Lower leg skin (tissue), 4 donors: Measurements from ENCODE around the gene CDRT4. TPM values are rescaled to one million over a fixed set of nuclear protein-coding genes. Genes with fewer than 3 reads are reported as not detected.
A peak's percentile ranks its signal among the peaks of the same experiment; 100 is the strongest.
"Not testable (repeated sequence)": the region's sequence is repeated elsewhere in the genome, so short reads cannot be mapped to it uniquely, and the experiment has no call there.

Experiments
- DNase-seq, 2 donors: peaks; one replicate each; pipeline ENCODE4 v3.0.0-alpha.2; 2019; ENCODE audit warnings: low spot score in 2 of 2
- H3K4me3 ChIP-seq: fragments of 200-600 bp; sonication (generic); 2 replicates; pipeline ENCODE4 v1.5.1; 2017; ENCODE audit warnings: mild to moderate bottlenecking, low read depth; ENCODE audit not compliant: poor library complexity, severe bottlenecking
- POLR2A ChIP-seq, 2 donors: fragments of 450-650 bp; IDR thresholded peaks; one replicate each; pipeline ENCODE4 v1.6.1; 2016 to 2017; ENCODE audit warnings: antibody characterized with exemption in 2 of 2, mild to moderate bottlenecking in 1 of 2, moderate library complexity in 1 of 2
- WGBS, 2 donors: methylation state at CpG; one replicate each; pipeline ENCODE4 v1.1.5; 2018; 5-methylcytosine and 5-hydroxymethylcytosine counted together
- intact Hi-C: fragments of 100-400 bp; cut with DNase I; formaldehyde crosslinking; loops from one replicate; pipeline ENCODE4 v1.15.0; 2023; ENCODE audit warnings: low total_unique reads
- total RNA-seq, 4 donors: library from RNA; depleted of rRNA; stranded (reverse); fragments of >200 nt; gene quantifications; one replicate each; pipeline ENCODE4 v1.1.0, GENCODE V29; 2016
- TF ChIP-seq, protein P1 (sequence below), 3 donors: fragments of 450-650 bp; IDR thresholded peaks; one replicate each; pipeline ENCODE4 v1.5.1; 2016; ENCODE audit warnings: antibody characterized with exemption in 3 of 3, mild to moderate bottlenecking in 3 of 3, moderate library complexity in 2 of 3

The CDRT4 gene
- total RNA-seq, 4 donors from 2014 or later: 0.52 to 4.0 (median 3.8) TPM; not detected in 1

DNA sequence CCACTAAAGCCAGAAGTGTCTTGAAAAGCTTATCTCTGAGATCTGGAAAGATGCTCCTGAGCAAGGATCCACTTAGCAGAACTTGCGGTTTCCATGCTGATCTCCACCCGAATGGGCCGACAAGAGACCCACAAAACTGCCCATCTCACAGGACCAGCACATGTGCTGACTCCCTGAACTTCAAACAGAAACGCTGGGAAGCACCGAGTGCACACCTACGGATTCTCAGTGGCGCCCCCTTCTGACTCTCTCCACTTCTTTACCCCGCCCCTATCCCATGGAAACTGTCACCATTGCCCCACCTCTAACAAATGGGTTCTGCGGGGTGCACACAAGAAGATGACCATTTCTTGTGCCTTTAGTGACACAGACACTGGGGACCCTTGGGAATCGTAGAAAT, 21.4 kb downstream of the CDRT4 start:
- intact Hi-C loops: no loop called here
- no peak overlapping the region for H3K4me3 ChIP-seq
- 79 to 84% methylated on average over 10 of the region's 10 CpGs for WGBS, 2 donors
- TF ChIP-seq, protein P1, sequence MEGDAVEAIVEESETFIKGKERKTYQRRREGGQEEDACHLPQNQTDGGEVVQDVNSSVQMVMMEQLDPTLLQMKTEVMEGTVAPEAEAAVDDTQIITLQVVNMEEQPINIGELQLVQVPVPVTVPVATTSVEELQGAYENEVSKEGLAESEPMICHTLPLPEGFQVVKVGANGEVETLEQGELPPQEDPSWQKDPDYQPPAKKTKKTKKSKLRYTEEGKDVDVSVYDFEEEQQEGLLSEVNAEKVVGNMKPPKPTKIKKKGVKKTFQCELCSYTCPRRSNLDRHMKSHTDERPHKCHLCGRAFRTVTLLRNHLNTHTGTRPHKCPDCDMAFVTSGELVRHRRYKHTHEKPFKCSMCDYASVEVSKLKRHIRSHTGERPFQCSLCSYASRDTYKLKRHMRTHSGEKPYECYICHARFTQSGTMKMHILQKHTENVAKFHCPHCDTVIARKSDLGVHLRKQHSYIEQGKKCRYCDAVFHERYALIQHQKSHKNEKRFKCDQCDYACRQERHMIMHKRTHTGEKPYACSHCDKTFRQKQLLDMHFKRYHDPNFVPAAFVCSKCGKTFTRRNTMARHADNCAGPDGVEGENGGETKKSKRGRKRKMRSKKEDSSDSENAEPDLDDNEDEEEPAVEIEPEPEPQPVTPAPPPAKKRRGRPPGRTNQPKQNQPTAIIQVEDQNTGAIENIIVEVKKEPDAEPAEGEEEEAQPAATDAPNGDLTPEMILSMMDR (IDR thresholded peaks at IDR 0.05): no peak
- TF ChIP-seq POLR2A (IDR thresholded peaks at IDR 0.05): no peak
- DNase-seq: no peak

DNA sequence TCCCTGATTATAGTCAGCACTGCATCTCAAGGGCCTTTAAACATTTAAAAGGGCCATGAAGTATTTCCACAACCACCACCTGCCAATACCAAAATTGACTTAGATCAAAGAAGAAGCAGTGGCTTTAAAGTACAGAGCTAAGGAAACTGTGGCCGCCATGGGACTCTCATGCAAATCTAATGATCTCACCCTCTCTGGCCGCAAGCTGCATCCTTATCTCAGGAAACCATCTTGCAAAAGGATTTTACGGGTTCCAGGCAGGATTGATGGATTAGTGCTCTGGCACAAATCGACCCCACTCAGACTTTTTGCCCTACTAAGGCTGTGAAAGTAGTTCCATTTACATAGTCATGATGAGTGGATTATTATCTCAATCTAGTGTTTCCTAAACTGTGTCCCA, 22.6 kb downstream of the CDRT4 start:
- 42 to 50% methylated on average over 4 of the region's 4 CpGs for WGBS, 2 donors
- no peak overlapping the region for H3K4me3 ChIP-seq
- DNase-seq: peak in 1 of 2 donors; percentile 32
- TF ChIP-seq POLR2A (IDR thresholded peaks at IDR 0.05): no peak
- TF ChIP-seq, protein P1 (IDR thresholded peaks at IDR 0.05): no peak
- intact Hi-C loops: no loop called here

DNA sequence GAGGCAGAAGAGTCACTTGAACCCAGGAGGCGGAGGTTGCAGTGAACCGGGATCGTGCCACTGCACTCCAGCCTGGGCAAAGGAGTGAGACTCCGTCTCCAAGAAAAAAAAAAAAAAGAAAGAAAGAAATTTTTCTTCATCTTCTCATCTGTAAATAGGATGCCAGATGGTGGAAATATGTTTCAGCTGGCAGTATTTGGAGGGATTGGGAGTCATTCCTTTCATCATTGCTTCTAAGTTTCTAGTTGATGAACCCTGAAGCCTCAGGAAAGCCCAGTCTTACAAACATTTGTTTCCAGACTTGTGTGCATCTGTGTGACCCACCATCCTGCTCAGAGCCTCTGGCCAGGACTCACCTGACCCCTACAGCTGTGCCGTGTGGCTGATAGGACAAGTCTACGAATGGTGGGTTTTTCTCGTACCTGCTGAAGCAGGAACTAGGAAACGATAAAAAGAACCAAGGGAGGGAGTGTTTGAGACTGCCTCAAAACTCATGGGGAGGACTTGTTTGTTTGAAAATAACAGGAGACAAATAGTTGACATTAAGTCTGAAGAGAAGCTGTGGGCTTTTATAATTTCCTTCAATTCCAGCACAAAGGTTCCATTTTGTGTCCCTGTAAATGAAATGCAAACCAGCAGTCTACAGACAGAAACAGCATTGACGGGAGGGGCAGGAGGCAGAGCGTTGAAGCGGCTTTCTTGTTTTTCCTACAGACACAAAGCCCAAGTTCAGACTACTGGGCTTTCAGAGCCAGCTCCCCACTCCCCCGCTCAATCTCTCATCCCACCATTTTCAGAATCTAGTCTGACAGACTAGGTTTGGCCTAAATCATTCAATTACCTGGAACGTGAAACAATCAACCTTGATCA, 24.9 kb downstream of the CDRT4 start:
- 74 to 89% methylated on average over 13 of the region's 13 CpGs for WGBS, 2 donors
- peak in 1 of 2 donors; percentile 57 for DNase-seq
- TF ChIP-seq, protein P1 (IDR thresholded peaks at IDR 0.05): no peak
- intact Hi-C loops: no loop called here
- H3K4me3 ChIP-seq: no peak overlapping the region

DNA sequence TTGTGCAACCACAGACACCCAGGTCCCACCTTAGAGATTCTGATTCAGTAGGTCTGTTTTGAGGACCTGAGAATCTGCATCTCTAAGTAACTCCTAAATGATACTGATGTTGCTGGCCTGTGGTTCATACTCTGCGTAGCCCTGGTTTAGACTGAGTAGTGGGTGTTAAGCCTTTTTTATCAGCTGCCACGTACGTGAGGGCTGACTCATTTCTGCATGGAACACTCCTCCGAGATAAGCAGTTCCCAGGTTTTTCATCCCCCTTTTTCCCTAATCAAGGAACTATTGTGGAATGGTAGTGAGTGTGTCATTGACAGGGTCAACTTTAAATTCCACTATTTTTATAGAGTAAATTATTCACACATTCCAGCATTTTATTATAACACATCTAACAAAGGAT, 26.1 kb downstream of the CDRT4 start:
- no peak overlapping the region for H3K4me3 ChIP-seq
- intact Hi-C loops: no loop called here
- TF ChIP-seq, protein P1 (IDR thresholded peaks at IDR 0.05): no peak
- TF ChIP-seq POLR2A (IDR thresholded peaks at IDR 0.05): no peak
- 94% methylated on average over 4 of the region's 4 CpGs for WGBS, 2 donors
- peak in 1 of 2 donors; percentile 23 for DNase-seq

DNA sequence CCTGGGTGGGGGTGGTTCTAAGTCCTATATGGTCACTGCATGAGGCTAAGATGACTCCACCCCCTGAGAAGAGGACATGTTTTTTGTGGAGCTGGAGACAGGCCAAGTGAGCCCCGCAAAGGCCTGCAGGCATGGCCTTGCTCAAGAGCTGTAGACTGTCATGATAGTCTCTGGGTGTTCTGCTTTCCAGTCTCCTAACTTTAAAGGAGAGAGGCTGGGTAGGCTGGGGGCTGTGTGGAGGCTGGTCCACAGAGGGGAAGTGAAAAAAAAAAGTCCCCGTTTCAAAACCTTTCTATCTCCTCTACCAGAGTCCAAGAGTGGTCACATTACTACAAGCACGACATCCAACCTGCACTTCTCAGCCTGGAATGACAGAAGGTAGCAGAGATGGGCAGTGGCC, 27.1 kb downstream of the CDRT4 start:
- DNase-seq: peak in 1 of 2 donors; percentile 32
- 76 to 91% methylated on average over 3 of the region's 3 CpGs for WGBS, 2 donors
- TF ChIP-seq, protein P1 (IDR thresholded peaks at IDR 0.05): no peak
- no peak for TF ChIP-seq POLR2A (IDR thresholded peaks at IDR 0.05)
- H3K4me3 ChIP-seq: no peak overlapping the region
- intact Hi-C loops: no loop called here

DNA sequence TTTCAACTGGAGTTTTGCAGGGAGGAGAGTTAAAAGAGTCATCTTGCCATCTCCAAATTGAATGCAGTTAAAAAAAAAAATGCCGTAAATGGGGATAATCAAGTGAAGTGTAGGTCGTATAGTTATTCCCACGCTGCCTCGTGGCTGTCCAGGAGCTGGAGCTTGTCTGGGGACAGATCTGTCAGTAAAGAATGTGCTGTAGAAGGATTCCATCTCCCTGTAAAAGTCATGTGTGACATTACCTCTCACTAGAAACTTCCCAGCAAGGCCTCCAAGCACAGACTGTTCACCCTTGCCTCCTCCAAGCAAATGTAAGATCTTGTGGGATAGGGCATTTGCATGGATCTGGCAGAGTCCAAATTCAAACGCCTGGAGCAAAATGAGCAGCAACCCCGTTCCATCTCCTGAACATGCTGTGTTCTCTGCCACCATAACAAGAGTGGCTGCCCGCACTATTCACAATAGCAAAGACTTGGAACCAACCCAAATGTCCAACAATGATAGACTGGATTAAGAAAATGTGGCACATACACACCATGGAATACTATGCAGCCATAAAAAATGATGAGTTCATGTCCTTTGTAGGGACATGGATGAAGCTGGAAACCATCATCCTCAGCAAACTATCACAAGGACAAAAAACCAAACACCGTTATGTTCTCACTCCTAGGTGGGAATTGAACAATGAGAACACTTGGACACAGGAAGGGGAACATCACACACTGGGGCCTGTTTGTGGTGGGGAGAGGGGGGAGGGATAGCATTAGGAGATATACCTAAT, 28.0 kb downstream of the CDRT4 start:
- DNase-seq: peak in 1 of 2 donors; percentile 17
- H3K4me3 ChIP-seq, intact Hi-C loops: not testable (repeated sequence)
- 85 to 91% methylated on average over 8 of the region's 8 CpGs for WGBS, 2 donors
